ENCODE results near the gene CDC7. TPM values are rescaled to one million over a fixed set of nuclear protein-coding genes. Genes with fewer than 3 reads are reported as not detected.

Gene CDC7
- total RNA-seq, 1 experiment from 2014 or later: 15.6 TPM

- CTCF ChIA-PET: no interaction called here
- Mint-ChIP-seq H3K27me3 (ENCODE audit: unreplicated experiment) (no peaks in the 10 kb centered on the region), H3K36me3 (ENCODE audit: insufficient read depth, unreplicated experiment) (no peaks in the 10 kb centered on the region), H3K4me3 (ENCODE audit: low read depth, unreplicated experiment) (no peak overlapping the region), H3K9me3 (ENCODE audit: low read depth, unreplicated experiment) (no peaks in the 10 kb centered on the region), H3K4me1 (ENCODE audit: low read depth, unreplicated experiment) (peaks cover 5% of the 10 kb centered on the region), H3K27ac (ENCODE audit: unreplicated experiment) (no peak overlapping the region)
- intact Hi-C loops (cut with micrococcal nuclease; ENCODE audit: unreplicated experiment): no loop called here
- no TSS peak for BruUV-seq (replicated peaks)
- no peak for DNase-seq
- TF ChIP-seq CTCF (IDR thresholded peaks at IDR 0.05; ENCODE audit: unreplicated experiment): no peak
Measured at GRCh38 chr1:91476533-91477217, 24.0 kb upstream of the CDC7 start.

- Mint-ChIP-seq H3K36me3 (ENCODE audit: insufficient read depth, unreplicated experiment) (no peaks in the 10 kb centered on the region), H3K4me3 (ENCODE audit: low read depth, unreplicated experiment) (no peak overlapping the region), H3K4me1 (ENCODE audit: low read depth, unreplicated experiment) (no peaks in the 10 kb centered on the region), H3K27ac (ENCODE audit: unreplicated experiment) (no peak overlapping the region), H3K9me3 (ENCODE audit: low read depth, unreplicated experiment) (no peaks in the 10 kb centered on the region), H3K27me3 (ENCODE audit: unreplicated experiment) (no peaks in the 10 kb centered on the region)
- intact Hi-C loops (cut with micrococcal nuclease; ENCODE audit: unreplicated experiment): no loop called here
- TF ChIP-seq CTCF (IDR thresholded peaks at IDR 0.05; ENCODE audit: unreplicated experiment): no peak
- no TSS peak for BruUV-seq (replicated peaks)
- DNase-seq: no peak
- CTCF ChIA-PET: no interaction called here
Measured at GRCh38 chr1:91487469-91487868, 13.2 kb upstream of the CDC7 start.

GRCh38 chr1:91490501-91490900 is 10.2 kb upstream of the CDC7 start:
- no peak overlapping the region for H3K4me3 Mint-ChIP-seq (ENCODE audit: low read depth, unreplicated experiment)
- no peaks in the 10 kb centered on the region for H3K36me3 Mint-ChIP-seq (ENCODE audit: insufficient read depth, unreplicated experiment)
- TF ChIP-seq CTCF (IDR thresholded peaks at IDR 0.05; ENCODE audit: unreplicated experiment): no peak
- no peaks in the 10 kb centered on the region for H3K4me1 Mint-ChIP-seq (ENCODE audit: low read depth, unreplicated experiment)
- CTCF ChIA-PET: no interaction called here
- DNase-seq: no peak
- BruUV-seq (replicated peaks): no TSS peak
- no peaks in the 10 kb centered on the region for H3K27me3 Mint-ChIP-seq (ENCODE audit: unreplicated experiment)
- intact Hi-C loops (cut with micrococcal nuclease; ENCODE audit: unreplicated experiment): no loop called here
- H3K9me3 Mint-ChIP-seq (ENCODE audit: low read depth, unreplicated experiment): no peaks in the 10 kb centered on the region
- no peak overlapping the region for H3K27ac Mint-ChIP-seq (ENCODE audit: unreplicated experiment)

- no peak for TF ChIP-seq CTCF (IDR thresholded peaks at IDR 0.05; ENCODE audit: unreplicated experiment)
- Mint-ChIP-seq H3K27ac (ENCODE audit: unreplicated experiment) (no peak overlapping the region), H3K4me3 (ENCODE audit: low read depth, unreplicated experiment) (no peak overlapping the region), H3K36me3 (ENCODE audit: insufficient read depth, unreplicated experiment) (peaks cover 4% of the 10 kb centered on the region), H3K27me3 (ENCODE audit: unreplicated experiment) (no peaks in the 10 kb centered on the region), H3K9me3 (ENCODE audit: low read depth, unreplicated experiment) (no peaks in the 10 kb centered on the region), H3K4me1 (ENCODE audit: low read depth, unreplicated experiment) (peaks cover 9% of the 10 kb centered on the region)
- DNase-seq: no peak
- intact Hi-C loops (cut with micrococcal nuclease; ENCODE audit: unreplicated experiment): no loop called here
- no TSS peak for BruUV-seq (replicated peaks)
- CTCF ChIA-PET: no interaction called here
Measured at GRCh38 chr1:91498035-91498434, 2.6 kb upstream of the CDC7 start.
